Activated B cell treated with CpG ODN at 0.5 μM for 24 hours (primary cell): ENCODE results near the gene GRIA1. TPM values are rescaled to one million over a fixed set of nuclear protein-coding genes. Genes with fewer than 3 reads are reported as not detected.

Experiments
- ATAC-seq: fragments of 200-7000 bp; cut with Tn5 transposase; one replicate; pipeline ENCODE4 v1.10.0; 2021; ENCODE audit warnings: low read depth, mild to moderate bottlenecking, moderate library complexity
- CTCF ChIA-PET: fragments of 350-600 bp; sonication (Branson Sonifier 250); formaldehyde crosslinking; loops from one replicate; lab custom pipeline; 2021; ENCODE audit warnings: antibody characterized with exemption; lab: Charles Lee
- POLR2A ChIA-PET: fragments of 350-600 bp; sonication (Branson Sonifier 250); formaldehyde crosslinking; loops from one replicate; lab custom pipeline; 2021; ENCODE audit warnings: antibody characterized with exemption; lab: Charles Lee
- DNase-seq: peaks from one replicate; pipeline ENCODE4 v3.0.0; 2022
- H3K27ac Mint-ChIP-seq: one replicate; pipeline ENCODE4 v1.8.0; 2020; ENCODE audit warnings: mixed read lengths
- H3K27me3 Mint-ChIP-seq: one replicate; pipeline ENCODE4 v1.8.0; 2021; ENCODE audit warnings: mixed read lengths
- H3K36me3 Mint-ChIP-seq: one replicate; pipeline ENCODE4 v1.8.0; 2021; ENCODE audit warnings: low read depth, mixed read lengths
- H3K4me1 Mint-ChIP-seq: one replicate; pipeline ENCODE4 v1.8.0; 2021; ENCODE audit warnings: mixed read lengths
- H3K4me3 Mint-ChIP-seq: one replicate; pipeline ENCODE4 v1.8.0; 2020; ENCODE audit warnings: mild to moderate bottlenecking, mixed read lengths
- H3K9me3 Mint-ChIP-seq: one replicate; pipeline ENCODE4 v1.8.0; 2020; ENCODE audit warnings: mixed read lengths
- CTCF ChIP-seq: fragments of 200-600 bp; IDR thresholded peaks from one replicate; pipeline ENCODE4 v1.8.0; 2022; ENCODE audit warnings: antibody characterized with exemption, mild to moderate bottlenecking
- intact Hi-C: fragments of 100-400 bp; cut with micrococcal nuclease; formaldehyde crosslinking; loops from one replicate; pipeline ENCODE4 v1.15.1; 2024
- total RNA-seq: library from RNA; stranded (reverse); gene quantifications from 2 replicates; pipeline ENCODE4 v1.2.3, GENCODE V29; 2022

GRIA1 gene
- total RNA-seq, 1 donor from 2014 or later: not detected

- H3K27ac Mint-ChIP-seq: no peak overlapping the region
- intact Hi-C loops: no loop called here
Measured at GRCh38 chr5:153777681-153778581, 287.5 kb downstream of the GRIA1 start.

DNA sequence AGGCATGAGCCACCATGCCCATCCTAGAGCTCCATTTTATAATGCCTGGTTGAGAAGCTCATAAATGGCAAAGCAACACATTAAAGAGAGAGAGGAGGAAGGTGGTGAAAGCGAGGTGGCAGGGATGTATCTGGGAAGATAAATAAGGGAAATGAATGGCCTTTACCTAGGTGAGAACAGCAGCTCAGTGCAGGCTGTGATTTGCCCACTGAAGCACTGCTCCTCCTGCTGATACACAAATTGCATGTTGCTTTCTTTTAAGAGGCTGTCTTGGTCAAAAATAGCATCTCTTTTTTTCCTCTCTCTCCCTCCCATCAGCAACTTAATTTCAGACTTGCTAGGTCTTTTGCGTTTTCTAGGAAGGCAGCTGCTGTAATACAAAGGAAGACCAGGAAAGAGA, 289.4 kb downstream of the GRIA1 start:
- Mint-ChIP-seq H3K27me3 (peaks cover 3% of the 10 kb centered on the region), H3K9me3 (no peaks in the 10 kb centered on the region), H3K4me3 (no peak overlapping the region), H3K4me1 (no peaks in the 10 kb centered on the region), H3K36me3 (no peaks in the 10 kb centered on the region), H3K27ac (no peak overlapping the region)
- DNase-seq (no peak), ATAC-seq (no peak)
- TF ChIP-seq CTCF: no peak
- ChIA-PET CTCF (no interaction called here), POLR2A (no interaction called here)
- intact Hi-C loops: no loop called here

More at GRCh38 chr5:153777681-153778581, 287.5 kb downstream of the GRIA1 start:
- peaks cover 3% of the 10 kb centered on the region for H3K27me3 Mint-ChIP-seq
- DNase-seq (no peak), ATAC-seq (no peak)
- H3K4me1 Mint-ChIP-seq: no peaks in the 10 kb centered on the region
- no peak for TF ChIP-seq CTCF
- CTCF ChIA-PET: no interaction called here
- POLR2A ChIA-PET: no interaction called here
- H3K4me3 Mint-ChIP-seq: no peak overlapping the region
- H3K9me3 Mint-ChIP-seq: no peaks in the 10 kb centered on the region
- H3K36me3 Mint-ChIP-seq: no peaks in the 10 kb centered on the region

DNA sequence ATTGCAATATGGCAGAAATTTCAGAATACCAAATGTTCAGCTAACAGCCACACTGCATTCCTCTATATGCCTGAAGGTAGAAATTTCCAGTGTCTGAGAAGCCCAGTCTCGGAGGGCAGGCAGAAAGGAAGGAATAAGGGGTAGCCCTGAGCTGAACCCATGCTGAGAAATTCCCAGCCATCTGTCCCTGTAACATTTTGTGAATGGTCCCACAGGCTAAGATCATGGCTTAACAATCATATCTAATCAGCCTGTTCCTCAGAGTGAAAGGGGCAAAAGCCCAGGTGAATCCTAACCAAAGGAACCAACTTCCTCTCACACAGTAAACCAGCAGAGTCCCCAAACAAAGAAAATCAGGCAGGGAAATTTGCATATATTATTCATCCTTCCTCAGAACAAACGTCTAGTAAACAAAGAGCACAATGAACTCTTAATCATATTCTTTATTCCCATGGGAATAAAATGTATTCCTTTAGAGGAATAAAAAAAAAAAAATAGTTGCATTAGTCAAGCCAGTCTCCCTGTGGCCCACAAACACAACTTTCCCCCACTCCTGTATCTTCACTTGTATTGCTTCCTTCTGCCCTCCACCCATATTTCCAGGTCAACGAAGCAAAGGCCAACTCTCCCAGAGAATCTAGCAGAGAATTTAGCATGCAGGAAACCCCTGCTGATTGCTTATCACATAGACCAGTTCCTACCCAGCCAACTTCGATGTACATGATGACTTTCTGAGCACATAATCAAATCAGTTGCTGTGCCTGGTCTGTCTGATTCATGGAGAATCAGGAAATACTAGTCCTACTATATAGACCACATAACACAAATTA, 290.6 kb downstream of the GRIA1 start:
- no peaks in the 10 kb centered on the region for H3K9me3 Mint-ChIP-seq
- no peak for ATAC-seq
- TF ChIP-seq CTCF: no peak
- H3K27ac Mint-ChIP-seq: no peak overlapping the region
- ChIA-PET POLR2A (no interaction called here), CTCF (no interaction called here)
- intact Hi-C loops: no loop called here
- no peaks in the 10 kb centered on the region for H3K36me3 Mint-ChIP-seq
- H3K4me3 Mint-ChIP-seq: no peak overlapping the region
- no peaks in the 10 kb centered on the region for H3K4me1 Mint-ChIP-seq
- H3K27me3 Mint-ChIP-seq: peaks cover under 1% of the 10 kb centered on the region
- DNase-seq: no peak

DNA sequence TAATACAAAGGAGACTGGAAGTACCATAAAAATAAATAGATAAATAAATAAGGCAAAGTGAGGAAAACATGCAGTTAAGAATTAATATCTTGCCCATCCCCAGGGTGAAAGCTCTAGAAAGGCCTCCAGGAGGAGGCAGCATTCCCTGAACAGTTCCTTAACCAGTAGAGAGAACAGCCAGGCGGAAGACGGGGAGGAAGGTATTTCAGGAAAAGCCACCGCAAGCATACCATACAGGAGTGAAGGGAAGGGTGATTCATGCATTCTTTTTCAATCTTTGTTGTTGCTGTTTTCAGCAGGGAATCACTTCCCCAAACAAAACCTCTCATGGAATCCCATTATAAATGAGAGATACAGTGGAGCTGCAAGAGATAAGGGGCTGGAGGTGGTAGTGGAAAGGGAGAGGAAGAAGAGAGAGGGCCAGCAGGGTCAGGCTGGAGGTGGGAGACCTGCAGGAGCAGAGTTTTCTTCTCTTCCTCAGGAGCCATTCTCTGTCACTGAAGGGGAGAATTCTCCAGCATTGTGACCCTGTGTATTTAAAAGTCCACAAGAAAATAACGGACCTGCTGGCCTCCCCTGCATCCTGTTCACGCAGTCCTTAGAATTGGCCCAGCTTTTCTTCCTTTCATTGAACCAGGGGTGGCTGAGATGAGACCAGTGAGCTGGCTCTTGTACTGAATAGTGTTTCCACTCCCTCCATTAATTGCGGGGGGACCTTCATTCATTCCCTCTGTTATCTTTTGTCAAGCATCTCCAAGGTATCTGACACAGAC, 292.3 kb downstream of the GRIA1 start:
- Mint-ChIP-seq H3K27ac (no peak overlapping the region), H3K27me3 (no peaks in the 10 kb centered on the region)
- CTCF ChIA-PET: no interaction called here

More for the DNA sequence above, 292.3 kb downstream of the GRIA1 start:
- Mint-ChIP-seq H3K4me1 (no peaks in the 10 kb centered on the region), H3K36me3 (no peaks in the 10 kb centered on the region), H3K4me3 (no peak overlapping the region), H3K9me3 (no peaks in the 10 kb centered on the region)
- DNase-seq (no peak), ATAC-seq (no peak)
- intact Hi-C loops: no loop called here
- POLR2A ChIA-PET: no interaction called here
- no peak for TF ChIP-seq CTCF
